Measurements from ENCODE around the gene KRCC1. TPM values are rescaled to one million over a fixed set of nuclear protein-coding genes. Genes with fewer than 3 reads are reported as not detected.

KRCC1 gene
- total and polyA plus RNA-seq, 9 of the 15 experiments (the other 6 are each of a cell fraction or from before 2014, with no cell fraction given): 1.9 to 6.0 (median 2.2) TPM

DNA sequence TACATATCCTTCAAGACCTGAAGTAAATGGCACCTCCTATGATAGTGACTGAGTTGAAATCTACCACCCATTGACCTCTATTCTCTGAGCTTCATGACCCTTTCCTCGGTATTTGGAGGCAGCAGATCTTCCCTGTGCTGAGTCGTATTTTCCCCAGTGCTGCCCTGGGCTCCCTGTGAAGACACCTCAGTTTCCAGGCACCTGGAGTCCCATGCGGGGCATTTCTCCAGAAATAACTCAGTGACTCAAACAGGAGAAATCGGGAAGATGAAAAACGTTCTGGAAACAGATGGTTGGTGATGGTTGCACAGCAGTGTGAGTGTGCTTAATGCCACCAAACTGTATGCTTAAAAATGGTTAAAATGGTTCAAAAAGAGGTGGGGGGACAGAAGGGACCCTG is 30.0 kb upstream of the KRCC1 start:
- Histone ChIP-seq H3K4me1 (replicated peaks in 1 of 2; ENCODE audit: control insufficient read depth in 2 of 2, insufficient read depth in 2 of 2, low read length in 2 of 2) (peaks cover under 1 to 3% of the 10 kb centered on the region in 2 experiments; a peak in 2 of 5 replicates), H3K36me3 (ENCODE audit: control insufficient read depth, insufficient read depth, low read length) (no peaks in the 10 kb centered on the region), H2AFZ (ENCODE audit: low read depth, low read length) (no peak overlapping the region), H3K4me2 (ENCODE audit: insufficient read depth, low read length) (no peak overlapping the region), H3K27ac (ENCODE audit: extremely low read depth, low read depth, low read length) (no peak overlapping the region), H3K9ac (ENCODE audit: insufficient read depth in 1 of 2, low read depth in 2 of 2, low read length in 2 of 2) (no peak overlapping the region), H3K9me3 (replicated peaks; ENCODE audit: control insufficient read depth, insufficient read depth, low read depth, low read length) (no peaks in the 10 kb centered on the region), H4K20me1 (replicated peaks; ENCODE audit: control insufficient read depth, insufficient read depth, low read length) (no peaks in the 10 kb centered on the region), H3K9me1 (ENCODE audit: control insufficient read depth, insufficient read depth, low read length) (no peaks in the 10 kb centered on the region), H3K4me3 (no peak overlapping the region), H3K79me2 (ENCODE audit: control insufficient read depth, insufficient read depth, low read length) (no peaks in the 10 kb centered on the region), H3K27me3 (ENCODE audit: control insufficient read depth in 2 of 2, insufficient read depth in 2 of 2, low read length in 2 of 2) (peaks cover 10 to 28% of the 10 kb centered on the region in 2 experiments; a peak in 4 of 5 replicates)
- ATAC-seq (no peak), FAIRE-seq (no peak), DNase-seq (ENCODE audit: extremely low read depth in 1 of 4, low spot score in 3 of 4) (no peak)
- ChIA-PET POLR2A (no interaction called here), CTCF (ENCODE audit: low intra/inter-chr PET ratio) (no interaction called here)
- no TSS peak for BruUV-seq (replicated peaks)
- 5% methylated on average over 5 of the region's 5 CpGs for WGBS (ENCODE audit: insufficient coverage, low coverage, missing lambda C conversion rate)
- in situ Hi-C loops (cut with MboI) (no loop called here), intact Hi-C loops (cut with micrococcal nuclease) (no loop called here)
- TF ChIP-seq GTF2F1 (IDR thresholded peaks at IDR 0.05; ENCODE audit: low read depth, low read length): no peak
- TF ChIP-seq, protein P1, sequence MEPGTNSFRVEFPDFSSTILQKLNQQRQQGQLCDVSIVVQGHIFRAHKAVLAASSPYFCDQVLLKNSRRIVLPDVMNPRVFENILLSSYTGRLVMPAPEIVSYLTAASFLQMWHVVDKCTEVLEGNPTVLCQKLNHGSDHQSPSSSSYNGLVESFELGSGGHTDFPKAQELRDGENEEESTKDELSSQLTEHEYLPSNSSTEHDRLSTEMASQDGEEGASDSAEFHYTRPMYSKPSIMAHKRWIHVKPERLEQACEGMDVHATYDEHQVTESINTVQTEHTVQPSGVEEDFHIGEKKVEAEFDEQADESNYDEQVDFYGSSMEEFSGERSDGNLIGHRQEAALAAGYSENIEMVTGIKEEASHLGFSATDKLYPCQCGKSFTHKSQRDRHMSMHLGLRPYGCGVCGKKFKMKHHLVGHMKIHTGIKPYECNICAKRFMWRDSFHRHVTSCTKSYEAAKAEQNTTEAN (CRISPR knock-in tag; IDR thresholded peaks at IDR 0.05): no peak
- no peak for TF ChIP-seq DNMT1 (IDR thresholded peaks at IDR 0.05)
- TF ChIP-seq ZNF212 (CRISPR knock-in tag; IDR thresholded peaks at IDR 0.05): no peak
- no peak for TF ChIP-seq ILF3 (IDR thresholded peaks at IDR 0.05; ENCODE audit: borderline replicate concordance)
- no peak for TF ChIP-seq ZNF217 (CRISPR knock-in tag; IDR thresholded peaks at IDR 0.05)
- TF ChIP-seq ZNF24 (IDR thresholded peaks at IDR 0.05): no peak
- TF ChIP-seq, protein P2, sequence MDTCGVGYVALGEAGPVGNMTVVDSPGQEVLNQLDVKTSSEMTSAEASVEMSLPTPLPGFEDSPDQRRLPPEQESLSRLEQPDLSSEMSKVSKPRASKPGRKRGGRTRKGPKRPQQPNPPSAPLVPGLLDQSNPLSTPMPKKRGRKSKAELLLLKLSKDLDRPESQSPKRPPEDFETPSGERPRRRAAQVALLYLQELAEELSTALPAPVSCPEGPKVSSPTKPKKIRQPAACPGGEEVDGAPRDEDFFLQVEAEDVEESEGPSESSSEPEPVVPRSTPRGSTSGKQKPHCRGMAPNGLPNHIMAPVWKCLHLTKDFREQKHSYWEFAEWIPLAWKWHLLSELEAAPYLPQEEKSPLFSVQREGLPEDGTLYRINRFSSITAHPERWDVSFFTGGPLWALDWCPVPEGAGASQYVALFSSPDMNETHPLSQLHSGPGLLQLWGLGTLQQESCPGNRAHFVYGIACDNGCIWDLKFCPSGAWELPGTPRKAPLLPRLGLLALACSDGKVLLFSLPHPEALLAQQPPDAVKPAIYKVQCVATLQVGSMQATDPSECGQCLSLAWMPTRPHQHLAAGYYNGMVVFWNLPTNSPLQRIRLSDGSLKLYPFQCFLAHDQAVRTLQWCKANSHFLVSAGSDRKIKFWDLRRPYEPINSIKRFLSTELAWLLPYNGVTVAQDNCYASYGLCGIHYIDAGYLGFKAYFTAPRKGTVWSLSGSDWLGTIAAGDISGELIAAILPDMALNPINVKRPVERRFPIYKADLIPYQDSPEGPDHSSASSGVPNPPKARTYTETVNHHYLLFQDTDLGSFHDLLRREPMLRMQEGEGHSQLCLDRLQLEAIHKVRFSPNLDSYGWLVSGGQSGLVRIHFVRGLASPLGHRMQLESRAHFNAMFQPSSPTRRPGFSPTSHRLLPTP (IDR thresholded peaks at IDR 0.05; ENCODE audit: borderline replicate concordance, extremely low read depth, insufficient read length): no peak
- TF ChIP-seq SIRT6 (IDR thresholded peaks at IDR 0.05; ENCODE audit: low read depth, low read length): no peak
- TF ChIP-seq HDAC3 (IDR thresholded peaks at IDR 0.05; ENCODE audit: borderline replicate concordance, partially characterized antibody): no peak
- TF ChIP-seq HNRNPUL1 (IDR thresholded peaks at IDR 0.05; ENCODE audit: low read length): no peak
- TF ChIP-seq, protein P3, sequence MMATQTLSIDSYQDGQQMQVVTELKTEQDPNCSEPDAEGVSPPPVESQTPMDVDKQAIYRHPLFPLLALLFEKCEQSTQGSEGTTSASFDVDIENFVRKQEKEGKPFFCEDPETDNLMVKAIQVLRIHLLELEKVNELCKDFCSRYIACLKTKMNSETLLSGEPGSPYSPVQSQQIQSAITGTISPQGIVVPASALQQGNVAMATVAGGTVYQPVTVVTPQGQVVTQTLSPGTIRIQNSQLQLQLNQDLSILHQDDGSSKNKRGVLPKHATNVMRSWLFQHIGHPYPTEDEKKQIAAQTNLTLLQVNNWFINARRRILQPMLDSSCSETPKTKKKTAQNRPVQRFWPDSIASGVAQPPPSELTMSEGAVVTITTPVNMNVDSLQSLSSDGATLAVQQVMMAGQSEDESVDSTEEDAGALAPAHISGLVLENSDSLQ (IDR thresholded peaks at IDR 0.05): no peak
- TF ChIP-seq SIN3B (IDR thresholded peaks at IDR 0.05; ENCODE audit: low read depth): no peak
- no peak for TF ChIP-seq FOSL1 (tag; conservative IDR thresholded peaks at IDR 0.05)
- no peak for TF ChIP-seq PHF20 (IDR thresholded peaks at IDR 0.05; ENCODE audit: partially characterized antibody)
- TF ChIP-seq, protein P4, sequence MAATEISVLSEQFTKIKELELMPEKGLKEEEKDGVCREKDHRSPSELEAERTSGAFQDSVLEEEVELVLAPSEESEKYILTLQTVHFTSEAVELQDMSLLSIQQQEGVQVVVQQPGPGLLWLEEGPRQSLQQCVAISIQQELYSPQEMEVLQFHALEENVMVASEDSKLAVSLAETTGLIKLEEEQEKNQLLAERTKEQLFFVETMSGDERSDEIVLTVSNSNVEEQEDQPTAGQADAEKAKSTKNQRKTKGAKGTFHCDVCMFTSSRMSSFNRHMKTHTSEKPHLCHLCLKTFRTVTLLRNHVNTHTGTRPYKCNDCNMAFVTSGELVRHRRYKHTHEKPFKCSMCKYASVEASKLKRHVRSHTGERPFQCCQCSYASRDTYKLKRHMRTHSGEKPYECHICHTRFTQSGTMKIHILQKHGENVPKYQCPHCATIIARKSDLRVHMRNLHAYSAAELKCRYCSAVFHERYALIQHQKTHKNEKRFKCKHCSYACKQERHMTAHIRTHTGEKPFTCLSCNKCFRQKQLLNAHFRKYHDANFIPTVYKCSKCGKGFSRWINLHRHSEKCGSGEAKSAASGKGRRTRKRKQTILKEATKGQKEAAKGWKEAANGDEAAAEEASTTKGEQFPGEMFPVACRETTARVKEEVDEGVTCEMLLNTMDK (IDR thresholded peaks at IDR 0.05; ENCODE audit: borderline replicate concordance, insufficient read depth, low read depth, low read length, poor library complexity, severe bottlenecking): no peak
